WERI-Rb-1 (cell line): ENCODE measurements around the gene CAPN9.

Source experiments
- DNase-seq: peaks from one replicate; pipeline ENCODE4 v3.0.0-alpha.2; 2020
- H3K27ac ChIP-seq: fragments of 250-450 bp; sonication (Bioruptor Pico); 2 replicates; pipeline ENCODE4 v1.5.1; 2020; ENCODE audit warnings: mild to moderate bottlenecking, moderate library complexity
- H3K27me3 ChIP-seq: fragments of 250-450 bp; sonication (Bioruptor Pico); 2 replicates; pipeline ENCODE4 v1.5.1; 2021; ENCODE audit warnings: mild to moderate bottlenecking, low read depth, moderate library complexity; ENCODE audit not compliant: insufficient read depth, severe bottlenecking
- H3K36me3 ChIP-seq: fragments of 250-450 bp; sonication (Bioruptor Pico); 2 replicates; pipeline ENCODE4 v1.5.1; 2020; ENCODE audit warnings: mild to moderate bottlenecking, moderate library complexity
- H3K4me3 ChIP-seq: 2 replicates; pipeline ENCODE4 v1.5.1; 2011; ENCODE audit warnings: low read depth, mild to moderate bottlenecking, control low read depth, low read length
- H3K9me3 ChIP-seq: fragments of 250-450 bp; sonication (Bioruptor Pico); 2 replicates; pipeline ENCODE4 v1.5.1; 2021; ENCODE audit warnings: mild to moderate bottlenecking, moderate library complexity; ENCODE audit not compliant: severe bottlenecking
- TF ChIP-seq, protein P1 (sequence below): IDR thresholded peaks from 2 replicates; pipeline ENCODE4 v1.5.1; 2011; ENCODE audit warnings: low read depth, mild to moderate bottlenecking, control low read depth, inconsistent platforms, low read length

CAPN9 gene

DNA sequence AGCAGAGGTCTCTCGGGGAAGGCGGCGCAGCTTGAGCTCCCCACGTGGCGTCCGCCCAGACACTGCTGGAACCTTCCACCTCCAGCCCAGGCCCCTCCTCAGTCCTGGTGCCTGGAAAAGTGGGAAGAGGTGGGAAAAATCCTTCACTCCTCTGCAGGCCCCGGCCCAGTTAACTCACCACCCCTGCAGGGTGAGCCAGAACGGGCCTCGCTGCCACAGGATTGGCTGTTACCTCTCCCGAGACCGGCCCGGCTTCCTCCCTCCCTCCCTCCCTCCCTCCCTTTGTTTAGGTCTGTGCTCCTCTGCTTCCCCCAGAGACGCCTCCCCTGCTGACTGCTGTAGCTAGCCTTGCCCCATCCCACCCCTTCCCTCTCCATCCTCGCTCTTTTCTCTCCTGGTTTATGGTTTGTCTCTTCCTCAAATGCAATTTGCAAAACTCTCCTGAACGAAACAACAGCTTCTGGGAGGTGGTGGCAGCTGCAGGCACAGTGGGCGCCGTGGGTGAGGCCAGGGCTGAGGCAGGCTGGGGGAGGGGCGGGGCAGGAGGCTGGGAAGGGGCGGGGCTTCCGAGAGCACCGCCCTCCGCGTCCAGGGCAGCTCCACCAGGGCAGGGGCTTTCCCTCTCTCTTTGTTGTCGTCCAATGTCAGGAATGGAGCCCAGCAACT, 6.5 kb downstream of the CAPN9 start:
- no peak overlapping the region for H3K27ac ChIP-seq
- TF ChIP-seq, protein P1, sequence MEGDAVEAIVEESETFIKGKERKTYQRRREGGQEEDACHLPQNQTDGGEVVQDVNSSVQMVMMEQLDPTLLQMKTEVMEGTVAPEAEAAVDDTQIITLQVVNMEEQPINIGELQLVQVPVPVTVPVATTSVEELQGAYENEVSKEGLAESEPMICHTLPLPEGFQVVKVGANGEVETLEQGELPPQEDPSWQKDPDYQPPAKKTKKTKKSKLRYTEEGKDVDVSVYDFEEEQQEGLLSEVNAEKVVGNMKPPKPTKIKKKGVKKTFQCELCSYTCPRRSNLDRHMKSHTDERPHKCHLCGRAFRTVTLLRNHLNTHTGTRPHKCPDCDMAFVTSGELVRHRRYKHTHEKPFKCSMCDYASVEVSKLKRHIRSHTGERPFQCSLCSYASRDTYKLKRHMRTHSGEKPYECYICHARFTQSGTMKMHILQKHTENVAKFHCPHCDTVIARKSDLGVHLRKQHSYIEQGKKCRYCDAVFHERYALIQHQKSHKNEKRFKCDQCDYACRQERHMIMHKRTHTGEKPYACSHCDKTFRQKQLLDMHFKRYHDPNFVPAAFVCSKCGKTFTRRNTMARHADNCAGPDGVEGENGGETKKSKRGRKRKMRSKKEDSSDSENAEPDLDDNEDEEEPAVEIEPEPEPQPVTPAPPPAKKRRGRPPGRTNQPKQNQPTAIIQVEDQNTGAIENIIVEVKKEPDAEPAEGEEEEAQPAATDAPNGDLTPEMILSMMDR, result no peak
- no peaks in the 10 kb centered on the region for H3K27me3 ChIP-seq
- H3K9me3 ChIP-seq, result no peaks in the 10 kb centered on the region
- H3K36me3 ChIP-seq, result no peaks in the 10 kb centered on the region
- H3K4me3 ChIP-seq, result no peak overlapping the region
- no peak for DNase-seq

DNA sequence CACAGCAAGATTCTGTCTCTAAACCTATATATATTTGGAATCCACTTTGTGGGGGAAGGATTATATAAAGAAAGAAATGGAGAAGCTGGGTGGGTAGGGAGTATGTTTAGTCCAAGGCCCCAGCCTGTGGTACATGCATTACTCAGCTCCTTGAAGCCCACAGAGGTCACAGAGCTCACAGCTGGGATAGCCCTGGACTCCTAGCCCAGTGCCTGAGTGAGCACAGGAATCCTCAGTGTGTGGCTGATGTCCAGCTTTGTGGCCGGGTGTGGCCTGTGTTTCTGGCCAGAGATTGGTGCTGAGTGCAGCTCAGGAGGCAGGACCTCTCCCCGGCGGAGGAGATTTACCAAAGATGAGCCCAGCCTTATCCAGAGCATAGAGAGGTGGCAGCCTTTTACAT, 7.6 kb downstream of the CAPN9 start:
- Histone ChIP-seq H3K36me3 (no peaks in the 10 kb centered on the region), H3K4me3 (no peak overlapping the region)
- TF ChIP-seq, protein P1, result no peak

DNA sequence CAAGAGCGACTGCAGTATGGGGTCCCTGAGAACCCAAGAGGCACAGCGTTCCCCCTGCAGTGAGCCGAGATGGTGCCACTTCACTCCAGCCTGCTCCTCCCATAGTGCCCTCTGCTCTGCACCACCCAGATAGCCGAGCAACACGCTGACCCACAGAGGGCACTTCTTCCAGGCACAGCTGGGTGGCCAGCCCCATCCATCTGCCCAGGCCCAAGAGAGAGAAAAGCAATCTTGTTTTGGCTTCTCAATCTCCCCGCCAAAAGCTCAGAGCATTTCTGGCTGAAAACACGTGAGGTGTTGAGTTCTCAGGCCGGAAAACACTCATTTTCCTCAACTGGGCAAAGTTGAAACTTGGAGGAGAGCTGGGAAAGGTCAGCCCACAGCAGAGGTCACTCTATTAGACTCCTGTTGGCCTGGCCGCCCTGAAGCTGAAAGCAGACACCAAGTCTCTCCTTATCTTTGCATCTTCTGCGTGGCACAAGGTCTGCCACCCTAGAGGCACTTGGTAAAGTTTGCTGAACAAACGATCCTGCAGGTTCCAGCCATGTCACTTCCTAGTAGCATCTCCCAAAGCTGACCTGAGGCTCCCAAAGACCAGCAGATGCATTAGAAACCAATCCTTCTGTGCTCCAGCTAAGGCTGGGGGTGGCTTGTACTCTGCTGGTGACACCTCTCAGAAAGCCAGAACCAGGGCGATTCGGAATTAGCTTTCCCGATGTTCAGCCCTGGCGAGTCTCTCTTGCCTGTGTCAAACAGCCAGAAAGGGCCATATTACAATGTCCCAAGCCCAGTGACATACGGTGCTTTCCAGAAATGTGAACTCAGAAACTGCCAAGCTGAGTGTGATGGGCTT, 10.9 kb downstream of the CAPN9 start:
- Histone ChIP-seq H3K9me3 (no peaks in the 10 kb centered on the region), H3K4me3 (no peak overlapping the region), H3K36me3 (no peaks in the 10 kb centered on the region), H3K27ac (no peak overlapping the region), H3K27me3 (no peaks in the 10 kb centered on the region)
- no peak for DNase-seq
- TF ChIP-seq, protein P1, result no peak

More for the DNA sequence above, 7.6 kb downstream of the CAPN9 start:
- no peak for DNase-seq
- no peaks in the 10 kb centered on the region for H3K9me3 ChIP-seq
- H3K27me3 ChIP-seq, result no peaks in the 10 kb centered on the region
- H3K27ac ChIP-seq, result no peak overlapping the region

DNA sequence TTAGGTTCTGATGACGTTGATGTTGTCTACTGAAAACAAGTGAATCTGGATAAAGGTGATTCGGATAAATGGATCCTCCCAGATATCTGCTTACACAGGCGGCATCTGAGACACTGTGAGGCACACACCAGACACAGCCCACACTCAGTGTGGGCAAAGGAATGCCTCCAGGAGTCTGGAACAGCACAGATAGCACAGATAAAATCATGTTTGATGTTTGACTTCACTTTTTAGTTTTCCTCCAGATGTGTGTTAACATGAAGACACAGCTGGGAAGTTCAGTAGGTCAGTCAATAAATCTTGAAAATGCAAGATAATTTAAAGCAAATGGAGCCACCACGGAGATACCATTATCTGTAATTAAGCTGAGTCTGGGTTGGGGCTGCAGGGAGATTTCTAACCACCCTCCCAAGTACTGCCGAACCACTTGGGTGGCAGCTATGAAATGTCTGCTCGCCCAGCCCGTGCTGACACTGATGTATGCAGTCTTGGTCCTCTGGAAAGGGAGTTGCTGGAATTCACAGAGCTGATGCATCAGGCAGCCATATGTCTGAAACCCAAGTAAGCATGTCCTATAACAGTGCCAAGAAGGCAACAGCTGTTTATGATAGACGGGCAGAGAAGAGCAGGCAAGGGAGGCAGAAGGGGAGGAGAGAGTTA, 11.7 kb downstream of the CAPN9 start:
- Histone ChIP-seq H3K27ac (no peak overlapping the region), H3K9me3 (no peaks in the 10 kb centered on the region), H3K36me3 (no peaks in the 10 kb centered on the region), H3K4me3 (no peak overlapping the region), H3K27me3 (no peaks in the 10 kb centered on the region)
- no peak for DNase-seq
- TF ChIP-seq, protein P1, result no peak

DNA sequence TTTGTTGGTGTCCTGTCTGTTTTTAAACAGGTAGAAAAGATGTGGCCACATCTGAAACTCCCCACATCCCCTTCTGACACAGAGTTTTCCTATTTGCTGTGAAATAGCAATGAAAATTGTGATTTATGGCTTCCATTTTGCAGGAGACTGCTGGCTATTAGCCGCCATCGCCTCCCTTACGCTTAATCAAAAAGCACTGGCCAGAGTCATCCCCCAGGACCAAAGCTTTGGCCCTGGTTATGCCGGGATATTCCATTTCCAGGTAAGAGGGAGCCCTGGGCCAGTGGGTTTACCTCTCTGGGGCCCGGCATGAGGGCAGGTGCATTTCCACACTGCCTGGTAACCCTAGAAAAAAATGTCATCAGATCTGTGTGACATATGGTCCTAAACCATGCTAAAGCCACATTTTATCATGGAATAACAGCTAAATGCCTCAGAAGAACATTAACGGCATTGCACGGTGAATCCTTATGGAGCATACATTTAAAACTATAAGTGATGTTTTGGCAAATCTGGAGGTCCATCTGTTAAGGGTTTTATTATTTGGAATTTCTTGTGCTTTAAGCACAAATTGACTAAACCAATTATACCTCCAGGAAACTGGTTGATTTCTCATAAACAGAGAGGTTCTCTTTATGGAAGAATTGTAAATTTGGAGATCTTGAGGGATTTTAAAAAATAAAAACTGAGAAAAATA, 12.3 kb downstream of the CAPN9 start:
- H3K27me3 ChIP-seq, result no peaks in the 10 kb centered on the region
- no peak overlapping the region for H3K4me3 ChIP-seq
- H3K27ac ChIP-seq, result no peak overlapping the region
- no peak for DNase-seq
- TF ChIP-seq, protein P1, result no peak
- no peaks in the 10 kb centered on the region for H3K36me3 ChIP-seq
- H3K9me3 ChIP-seq, result no peaks in the 10 kb centered on the region
